ENCODE results near the gene NIM1K.

GRCh38 chr5:43146958-43147357, 45.1 kb upstream of the NIM1K start:
- TF ChIP-seq EP300 (IDR thresholded peaks at IDR 0.05; ENCODE audit: low read depth) (no peak), POLR2AphosphoS5 (IDR thresholded peaks at IDR 0.05) (no peak), POLR2A (IDR thresholded peaks at IDR 0.05) (no peak)

Data from transverse colon (tissue), 3 donors.